Neural progenitor cell (in vitro differentiated cells): ENCODE data around the gene DDAH1.

Source experiments
- CTCF ChIP-seq: fragments of 200-600 bp; sonication (generic); IDR thresholded peaks from 2 replicates; pipeline ENCODE4 v1.5.1; 2017; ENCODE audit warnings: antibody characterized with exemption, mild to moderate bottlenecking
- EZH2 ChIP-seq: fragments of 200-600 bp; sonication (generic); IDR thresholded peaks from 2 replicates; pipeline ENCODE4 v1.6.1; 2017; ENCODE audit warnings: antibody characterized with exemption, mild to moderate bottlenecking, moderate library complexity

GRCh38 chr1:85488126-85488525 lies 23.2 kb upstream of the DDAH1 start:
- TF ChIP-seq CTCF, result no peak
- TF ChIP-seq EZH2, result no peak
